ENCODE data around the gene CYYR1.
"Not testable (repeated sequence)": the region's sequence is repeated elsewhere in the genome, so short reads cannot be mapped to it uniquely, and the experiment has no call there.

The CYYR1 gene

DNA sequence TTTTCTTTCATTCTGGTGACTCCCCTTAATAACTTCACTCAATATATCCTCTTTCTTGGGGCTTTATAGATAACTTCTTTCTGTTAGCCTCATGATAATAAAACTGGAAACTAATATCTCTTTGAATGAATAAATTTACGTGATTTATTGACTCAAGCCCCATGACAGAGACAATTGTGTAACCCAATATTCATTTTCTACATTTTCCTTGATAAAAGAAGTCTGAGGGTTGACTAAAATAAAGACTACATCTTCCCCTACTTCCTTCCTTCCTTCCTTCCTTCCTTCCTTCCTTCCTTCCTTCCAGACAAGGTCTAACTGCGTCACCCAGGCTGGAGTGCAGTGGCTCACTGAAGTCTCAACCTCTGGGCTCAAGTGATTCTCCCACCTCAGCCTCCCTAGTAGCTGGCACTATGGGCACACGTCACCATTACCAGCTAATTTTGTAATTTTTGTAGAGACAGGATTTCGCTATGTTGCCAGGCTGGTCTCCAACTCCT, 85.1 kb downstream of the CYYR1 start:
- DNase-seq = no peak

DNA sequence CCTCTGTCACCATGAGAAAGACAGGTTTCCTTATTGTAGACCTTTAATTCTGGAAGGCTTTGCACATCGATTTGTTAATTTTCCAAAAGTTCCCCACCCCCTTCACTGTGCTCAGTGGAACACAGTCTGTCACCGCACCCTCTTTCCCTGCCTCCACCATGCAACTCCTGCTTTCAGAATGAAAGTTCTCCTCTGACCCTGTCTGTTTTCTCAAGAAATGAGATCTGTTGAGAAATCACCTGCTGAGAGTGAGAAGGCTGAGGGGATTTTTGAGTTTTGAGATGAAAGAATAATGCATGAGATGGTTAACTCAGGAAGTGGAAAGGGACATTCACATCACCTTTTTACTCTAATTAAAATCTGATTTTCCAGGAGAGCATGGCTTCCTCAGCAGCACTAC, 99.6 kb downstream of the CYYR1 start:
- no peak for DNase-seq

- DNase-seq = no peak
Observed at GRCh38 chr21:26471099-26471471, 102.0 kb downstream of the CYYR1 start.

GRCh38 chr21:26470351-26471098, 102.6 kb downstream of the CYYR1 start:
- DNase-seq = peak; percentile 48 to 70

- DNase-seq = peak; percentile 90 to 97
Observed at GRCh38 chr21:26469789-26470188, 103.3 kb downstream of the CYYR1 start.

DNA sequence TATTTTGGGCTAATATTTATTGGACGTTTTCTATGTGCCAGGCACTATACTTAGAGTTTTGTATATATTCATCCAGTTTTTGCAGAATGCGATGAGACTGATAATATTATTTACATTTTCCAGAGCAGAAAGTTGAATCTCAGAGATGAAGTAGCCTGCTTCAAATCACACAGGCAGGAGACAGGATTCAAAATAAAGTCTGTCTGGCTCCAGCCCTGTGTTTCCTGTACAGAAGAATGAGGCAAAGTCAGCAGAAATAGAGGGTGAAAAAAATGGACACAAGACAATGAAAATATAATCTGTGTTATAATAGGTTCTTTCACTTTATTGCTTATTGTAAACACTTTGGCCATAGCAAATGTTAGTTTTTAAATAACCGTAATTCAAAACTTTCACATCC, 107.2 kb downstream of the CYYR1 start:
- DNase-seq = no peak

GRCh38 chr21:26461500-26461899, 111.6 kb downstream of the CYYR1 start:
- no peak for DNase-seq

DNA sequence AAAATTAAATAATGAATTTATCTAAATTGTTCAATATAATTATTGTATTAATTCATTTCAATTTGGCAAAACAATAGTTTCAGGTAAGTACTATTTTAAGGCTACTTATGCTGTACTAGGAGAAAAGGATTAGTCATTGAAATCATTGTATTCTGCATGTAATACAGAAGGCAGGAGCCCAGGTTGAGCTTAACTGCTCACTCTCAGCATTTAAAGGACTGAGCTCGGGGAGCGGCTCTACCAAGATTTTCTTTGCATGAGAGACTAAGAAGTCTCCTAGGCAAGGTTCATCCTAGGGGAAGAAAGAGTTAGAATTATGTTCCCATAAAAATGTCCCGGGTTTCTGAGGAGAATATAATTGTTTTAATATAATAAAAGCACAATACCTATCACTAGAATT, 112.5 kb downstream of the CYYR1 start:
- DNase-seq = no peak

DNA sequence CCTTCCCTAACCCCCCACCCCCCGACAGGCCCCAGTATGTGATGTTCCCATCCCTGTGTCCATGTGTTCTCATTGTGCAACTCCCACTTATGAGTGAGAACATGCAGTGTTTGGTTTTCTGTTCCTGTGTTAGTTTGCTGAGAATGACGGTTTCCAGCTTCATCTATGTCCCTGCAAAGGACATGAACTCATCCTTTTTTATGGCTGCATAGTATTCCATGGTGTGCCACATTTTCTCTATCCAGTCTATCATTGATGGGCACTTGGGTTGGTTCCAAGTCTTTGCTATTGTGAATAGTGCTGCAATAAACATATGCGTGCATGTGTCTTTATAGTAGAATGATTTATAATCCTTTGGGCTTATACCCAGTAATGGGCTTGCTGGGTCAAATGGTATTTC, 114.2 kb downstream of the CYYR1 start:
- DNase-seq = not testable (repeated sequence)

DNA sequence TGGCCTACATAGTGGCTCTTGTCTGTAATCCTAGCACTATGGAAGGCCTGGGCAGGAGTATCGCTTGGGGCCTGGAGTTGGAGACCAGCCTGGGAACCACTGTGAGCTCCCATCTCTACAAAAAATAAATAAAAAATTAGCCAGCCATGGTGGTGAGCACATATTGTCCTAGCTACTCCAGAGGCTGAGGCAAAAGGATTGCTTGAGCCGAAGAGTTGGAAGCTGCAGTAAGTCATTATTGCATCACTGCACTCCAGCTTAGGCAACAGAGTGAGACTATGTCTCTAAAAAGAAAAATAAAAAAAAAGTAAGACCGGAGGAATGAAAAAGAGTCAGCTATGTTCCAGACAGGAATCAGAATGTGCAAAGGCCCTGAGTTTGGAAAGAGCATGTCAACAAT, 115.3 kb downstream of the CYYR1 start:
- no peak for DNase-seq

DNA sequence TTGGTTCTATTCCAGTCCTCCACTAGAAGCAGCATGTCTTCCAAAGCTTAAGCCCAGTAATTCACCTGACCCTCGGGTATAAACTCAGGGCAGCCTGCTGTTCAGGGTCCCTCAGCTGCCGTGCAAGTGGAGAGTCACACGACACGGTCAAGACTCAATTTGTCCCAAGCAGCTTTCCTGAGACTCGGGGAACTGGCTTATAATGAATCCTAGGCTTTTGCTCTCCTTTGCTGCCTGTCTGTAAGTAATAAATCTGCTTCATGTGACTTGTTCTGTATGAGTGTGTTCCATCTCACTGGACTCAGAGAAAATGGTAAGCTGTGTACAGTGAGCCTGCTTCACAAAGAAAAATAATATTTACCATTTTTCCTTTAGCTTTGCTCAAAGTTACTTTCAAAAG, 119.8 kb downstream of the CYYR1 start:
- DNase-seq = no peak

DNA sequence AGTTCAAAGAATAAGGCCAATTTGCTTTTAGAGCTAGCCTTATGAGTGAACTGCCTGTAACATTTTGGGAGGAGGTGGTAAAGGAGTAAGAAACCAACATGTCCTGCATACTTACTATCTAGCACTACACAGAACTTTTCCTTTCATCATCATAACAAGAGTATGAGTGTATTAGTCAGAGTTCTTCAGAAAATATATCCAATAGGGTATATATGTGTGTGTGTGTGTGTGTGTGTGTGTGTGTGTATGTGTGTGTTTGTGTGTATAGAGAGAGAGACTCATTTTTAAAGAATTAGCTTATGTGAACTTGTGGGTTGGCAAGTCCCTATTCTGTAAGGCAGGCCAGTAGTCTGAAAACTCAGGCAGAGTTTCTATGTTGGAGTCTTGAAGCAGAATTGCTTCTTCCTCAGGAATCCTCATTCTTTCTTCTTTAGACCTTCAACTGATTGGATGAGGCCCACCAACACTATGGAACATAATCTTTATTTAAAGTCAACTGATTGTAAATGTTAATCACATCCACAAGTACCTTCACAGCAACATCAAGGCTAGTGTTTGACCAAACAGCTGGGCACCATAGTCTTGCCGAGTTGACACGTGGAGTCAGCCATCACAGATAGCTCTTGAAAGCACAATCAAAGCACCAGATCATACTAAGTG, 121.9 kb downstream of the CYYR1 start:
- no peak for DNase-seq

DNA sequence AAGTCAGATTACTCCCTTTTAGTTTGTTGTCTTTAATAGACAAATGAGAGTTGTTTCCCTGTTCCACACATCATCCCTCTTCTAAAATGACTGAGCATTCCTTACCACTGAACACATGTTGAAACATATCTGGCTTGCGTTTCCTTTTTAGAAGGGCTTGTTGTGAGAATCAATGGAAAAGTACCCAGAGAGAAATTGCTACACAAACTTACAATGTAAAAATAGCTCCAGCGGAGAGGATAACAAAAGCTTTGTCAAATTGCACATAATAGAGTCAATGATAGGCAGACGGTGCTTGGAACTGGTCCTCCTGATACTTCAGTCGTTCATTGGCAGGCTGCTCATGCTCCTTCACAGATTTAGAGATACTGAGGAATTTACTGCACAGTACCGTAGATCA, 123.9 kb downstream of the CYYR1 start:
- no peak for DNase-seq

GRCh38 chr21:26448751-26449150, 124.3 kb downstream of the CYYR1 start:
- no peak for DNase-seq

- DNase-seq = no peak
Observed at GRCh38 chr21:26447932-26448475, 125.1 kb downstream of the CYYR1 start.

GRCh38 chr21:26445440-26445839, 127.6 kb downstream of the CYYR1 start:
- DNase-seq = no peak

DNA sequence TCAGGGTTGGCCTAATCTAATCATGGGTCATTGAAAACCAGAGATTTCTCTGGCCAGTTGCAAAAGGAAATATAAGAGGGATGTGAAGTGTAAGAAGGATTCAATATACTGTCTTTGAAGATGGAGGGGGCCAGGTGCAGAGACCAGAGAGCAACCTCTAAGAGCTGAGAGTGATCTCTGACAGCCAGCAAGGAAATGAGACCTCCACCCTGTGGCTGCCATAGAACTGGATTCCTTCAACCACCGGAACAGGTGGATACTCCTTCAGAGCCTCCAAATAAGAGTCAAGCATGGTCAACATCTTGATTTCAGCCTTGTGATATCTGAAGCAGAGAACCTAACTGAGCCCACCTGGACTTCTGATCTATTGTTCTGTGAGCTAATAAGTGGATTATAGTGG, 128.4 kb downstream of the CYYR1 start:
- DNase-seq = no peak

DNA sequence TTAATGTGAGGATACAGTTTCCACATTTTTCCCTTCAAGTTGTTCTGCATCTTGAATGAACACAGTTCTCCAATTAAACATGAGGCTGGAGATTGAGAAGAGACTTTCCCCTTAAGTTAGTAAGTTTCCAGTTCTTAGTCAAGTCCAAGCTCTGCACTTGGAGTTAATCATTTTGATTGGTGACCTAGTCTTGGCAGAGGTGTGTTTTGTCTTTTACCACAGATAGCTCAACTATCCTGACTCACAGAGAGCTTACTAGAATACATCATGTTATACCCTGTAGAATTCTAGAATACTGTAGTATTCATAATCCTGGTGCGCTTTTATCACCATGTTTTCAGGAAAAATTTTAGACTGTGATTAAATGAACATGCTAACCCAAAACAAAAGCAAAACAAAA, 129.2 kb downstream of the CYYR1 start:
- DNase-seq = no peak

GRCh38 chr21:26443291-26443690, 129.8 kb downstream of the CYYR1 start:
- DNase-seq = no peak

GRCh38 chr21:26441149-26441548, 131.9 kb downstream of the CYYR1 start:
- no peak for DNase-seq

GRCh38 chr21:26438976-26439375, 134.1 kb downstream of the CYYR1 start:
- no peak for DNase-seq

DNA sequence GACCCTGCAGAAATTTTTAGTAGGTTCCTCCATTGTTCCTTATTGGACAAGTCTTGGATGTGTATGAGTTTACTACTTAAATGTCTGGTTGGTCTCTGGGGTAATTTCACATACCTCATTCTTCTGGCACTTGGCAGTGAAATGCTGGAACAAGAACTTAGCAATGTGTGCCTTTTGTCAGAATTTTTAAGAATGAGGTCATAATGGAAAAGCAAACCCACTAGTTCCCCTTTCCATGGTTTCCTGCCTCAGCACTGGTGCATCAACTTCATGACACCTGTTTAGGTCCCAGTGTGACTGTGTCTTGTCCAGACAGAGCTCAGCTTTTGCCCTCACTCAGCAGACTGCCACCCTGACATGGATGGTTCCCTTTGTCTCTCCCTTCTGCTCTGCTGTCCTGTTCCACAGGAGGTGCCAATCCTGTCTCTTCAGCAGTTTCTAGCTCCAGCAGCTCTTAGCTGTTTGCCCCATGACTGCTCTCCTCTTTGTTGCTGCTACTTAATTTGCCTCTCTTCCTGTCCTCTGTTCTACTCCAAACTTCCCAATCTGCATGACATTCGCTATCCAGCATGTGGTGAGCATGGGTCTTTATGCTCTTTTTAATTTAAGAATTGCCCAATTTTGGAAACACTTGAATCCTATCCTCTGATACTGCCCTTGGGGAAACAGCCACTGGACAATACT, 135.6 kb downstream of the CYYR1 start:
- peak; percentile 11 for DNase-seq

- no peak for DNase-seq
Observed at GRCh38 chr21:26433386-26433785, 139.7 kb downstream of the CYYR1 start.

DNA sequence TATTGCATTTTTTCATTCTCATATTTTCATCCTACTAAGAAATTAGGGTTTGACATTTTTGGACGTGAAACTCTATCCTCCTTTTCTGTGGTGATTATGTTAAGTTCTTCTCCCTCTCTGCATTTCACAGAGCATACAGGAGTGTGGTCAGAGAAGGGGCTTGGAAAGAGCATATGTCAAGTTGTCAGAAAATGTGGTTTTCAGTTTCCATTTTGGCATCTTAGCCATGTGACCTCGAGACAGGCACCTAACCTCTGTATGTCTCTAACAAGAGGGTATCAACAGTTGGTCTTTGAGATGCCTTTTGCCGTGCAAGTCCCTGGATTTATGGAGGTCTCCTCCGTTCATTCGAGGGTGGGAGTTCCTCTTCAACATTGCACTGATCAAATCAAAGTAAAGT, 140.7 kb downstream of the CYYR1 start:
- DNase-seq = no peak
